ENCODE results near the gene HOMER1. TPM values are rescaled to one million over a fixed set of nuclear protein-coding genes. Genes with fewer than 3 reads are reported as not detected.

HOMER1 gene
- total and polyA plus RNA-seq, 9 of the 15 experiments (the other 6 are each of a cell fraction or from before 2014, with no cell fraction given), result 6.3 to 39.9 (median 9.9) TPM

GRCh38 chr5:79514391-79515105, 614 bp upstream of the HOMER1 start (continued):
- 0 out of 2 replicates have a peak, but pooled peaks have one; percentile 26 for TF ChIP-seq RFX5 (IDR thresholded peaks at IDR 0.05; ENCODE audit: low read depth, low read length)
- no peak for TF ChIP-seq ZZZ3 (IDR thresholded peaks at IDR 0.05)
- TF ChIP-seq KLF13 (tag; IDR thresholded peaks at IDR 0.05; ENCODE audit: borderline replicate concordance, low read depth), result no peak
- TF ChIP-seq HDAC1 (IDR thresholded peaks at IDR 0.05), result peak in 1 of 2 experiments; percentile 87; a peak in 2 of 4 replicates
- 0 out of 2 replicates have a peak, but pooled peaks have one; percentile 83 for TF ChIP-seq STAT6 (CRISPR knock-in tag; IDR thresholded peaks at IDR 0.05)
- peak; percentile 1 to 40; a peak in 2 of 4 replicates for TF ChIP-seq NRF1 (conservative IDR thresholded peaks at IDR 0.05 in 1 of 2, IDR thresholded peaks at IDR 0.05 in 1 of 2)
- no peak for TF ChIP-seq HNRNPH1 (optimal IDR thresholded peaks at IDR 0.05; ENCODE audit: low read depth, low read length)
- TF ChIP-seq BCL6 (CRISPR knock-in tag; IDR thresholded peaks at IDR 0.05), result no peak
- peak in 1 of 2 experiments; percentile 80 for TF ChIP-seq AFF1 (IDR thresholded peaks at IDR 0.05; ENCODE audit: low read depth in 1 of 2, partially characterized antibody in 2 of 2)
- TF ChIP-seq ILF3 (IDR thresholded peaks at IDR 0.05; ENCODE audit: borderline replicate concordance), result no peak
